ENCODE data around the gene HAVCR2. TPM values are rescaled to one million over a fixed set of nuclear protein-coding genes. Genes with fewer than 3 reads are reported as not detected.

The HAVCR2 gene
- total RNA-seq, 3 donors from 2014 or later = 2.1 to 5.1 (median 5.1) TPM

- no peaks in the 10 kb centered on the region for H3K9me3 ChIP-seq
- H3K36me3 ChIP-seq (ENCODE audit: low read depth) = no peaks in the 10 kb centered on the region
- ATAC-seq (no peak), DNase-seq (no peak)
- TF ChIP-seq CTCF (IDR thresholded peaks at IDR 0.05) = no peak
- intact Hi-C loops (cut with DNase I, micrococcal nuclease) = no loop called here
- no peaks in the 10 kb centered on the region for H3K4me1 ChIP-seq (ENCODE audit: low read depth)
- no peak overlapping the region for H3K4me3 ChIP-seq
These were observed 12.9 kb upstream of the HAVCR2 start for GRCh38 chr5:157121709-157122108.

GRCh38 chr5:157120102-157120501 lies 11.3 kb upstream of the HAVCR2 start:
- no peak overlapping the region for H3K4me3 ChIP-seq
- no peaks in the 10 kb centered on the region for H3K9me3 ChIP-seq
- no peaks in the 10 kb centered on the region for H3K36me3 ChIP-seq (ENCODE audit: low read depth)
- TF ChIP-seq CTCF (IDR thresholded peaks at IDR 0.05) = no peak
- no peak for ATAC-seq
- intact Hi-C loops (cut with DNase I, micrococcal nuclease) = no loop called here
- no peaks in the 10 kb centered on the region for H3K4me1 ChIP-seq (ENCODE audit: low read depth)
- DNase-seq = no peak

GRCh38 chr5:157116483-157116954 lies 7.7 kb upstream of the HAVCR2 start:
- ATAC-seq (no peak), DNase-seq (no peak)
- intact Hi-C loops (cut with DNase I, micrococcal nuclease) = no loop called here
- Histone ChIP-seq H3K9me3 (no peaks in the 10 kb centered on the region), H3K4me3 (no peak overlapping the region), H3K36me3 (ENCODE audit: low read depth) (no peaks in the 10 kb centered on the region), H3K4me1 (ENCODE audit: low read depth) (no peaks in the 10 kb centered on the region)
- TF ChIP-seq CTCF (IDR thresholded peaks at IDR 0.05) = no peak

- TF ChIP-seq CTCF (IDR thresholded peaks at IDR 0.05) = no peak
- H3K36me3 ChIP-seq (ENCODE audit: low read depth) = no peaks in the 10 kb centered on the region
- no peak overlapping the region for H3K4me3 ChIP-seq
- no peaks in the 10 kb centered on the region for H3K9me3 ChIP-seq
- ATAC-seq (no peak), DNase-seq (no peak)
- intact Hi-C loops (cut with DNase I, micrococcal nuclease) = no loop called here
- no peaks in the 10 kb centered on the region for H3K4me1 ChIP-seq (ENCODE audit: low read depth)
These were observed 6.7 kb upstream of the HAVCR2 start for GRCh38 chr5:157115502-157115901.

- ATAC-seq (no peak), DNase-seq (no peak)
- H3K4me1 ChIP-seq (ENCODE audit: low read depth) = no peaks in the 10 kb centered on the region
- TF ChIP-seq CTCF (IDR thresholded peaks at IDR 0.05) = no peak
- intact Hi-C loops (cut with DNase I, micrococcal nuclease) = no loop called here
- no peaks in the 10 kb centered on the region for H3K9me3 ChIP-seq
- H3K36me3 ChIP-seq (ENCODE audit: low read depth) = no peaks in the 10 kb centered on the region
- H3K4me3 ChIP-seq = no peak overlapping the region
These were observed 6.2 kb upstream of the HAVCR2 start for GRCh38 chr5:157115012-157115411.

- DNase-seq (no peak), ATAC-seq (no peak)
- Histone ChIP-seq H3K4me3 (no peak overlapping the region), H3K9me3 (no peaks in the 10 kb centered on the region), H3K4me1 (ENCODE audit: low read depth) (no peaks in the 10 kb centered on the region), H3K36me3 (ENCODE audit: low read depth) (no peaks in the 10 kb centered on the region)
- intact Hi-C loops (cut with DNase I, micrococcal nuclease) = no loop called here
- no peak for TF ChIP-seq CTCF (IDR thresholded peaks at IDR 0.05)
These were observed 4.2 kb upstream of the HAVCR2 start for GRCh38 chr5:157113002-157113401.
